ENCODE data around the gene BRI3BP.

Gene BRI3BP

DNA sequence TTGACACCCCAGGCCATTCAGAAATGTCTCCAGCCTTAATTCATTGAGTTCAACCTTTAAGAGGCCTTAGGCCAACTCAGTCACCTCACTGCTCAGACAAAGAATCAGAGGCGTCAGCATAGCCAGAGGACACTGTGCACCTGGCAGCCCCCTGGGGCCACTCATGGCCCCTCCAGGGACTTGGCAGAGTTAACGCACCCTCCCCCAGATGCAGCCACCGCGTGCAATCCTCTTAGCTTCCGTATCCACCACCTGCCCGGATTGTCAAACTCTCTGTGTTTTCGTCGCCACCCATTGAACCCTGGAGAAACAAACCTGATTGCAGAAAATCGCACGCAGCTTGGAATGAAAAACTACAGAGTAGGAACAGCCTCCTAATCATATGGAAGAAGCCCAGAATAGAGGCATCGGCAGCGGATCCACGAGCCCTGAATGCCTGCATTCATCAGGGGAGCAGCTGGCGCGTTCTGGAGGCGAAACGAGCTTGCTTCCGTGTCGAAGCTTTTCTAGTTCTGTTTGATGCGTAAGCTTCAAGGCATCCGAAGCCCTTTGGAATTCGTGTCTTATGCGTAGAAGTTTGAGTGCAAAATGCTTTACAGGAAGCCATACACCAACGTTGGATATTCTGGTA lies 22.4 kb downstream of the BRI3BP start:
- no peak for DNase-seq (ENCODE audit: extremely low read depth, insufficient read length)
- H3K4me3 ChIP-seq (replicated peaks; ENCODE audit: low read depth, low read length) = no peak overlapping the region
- TF ChIP-seq, protein P1, sequence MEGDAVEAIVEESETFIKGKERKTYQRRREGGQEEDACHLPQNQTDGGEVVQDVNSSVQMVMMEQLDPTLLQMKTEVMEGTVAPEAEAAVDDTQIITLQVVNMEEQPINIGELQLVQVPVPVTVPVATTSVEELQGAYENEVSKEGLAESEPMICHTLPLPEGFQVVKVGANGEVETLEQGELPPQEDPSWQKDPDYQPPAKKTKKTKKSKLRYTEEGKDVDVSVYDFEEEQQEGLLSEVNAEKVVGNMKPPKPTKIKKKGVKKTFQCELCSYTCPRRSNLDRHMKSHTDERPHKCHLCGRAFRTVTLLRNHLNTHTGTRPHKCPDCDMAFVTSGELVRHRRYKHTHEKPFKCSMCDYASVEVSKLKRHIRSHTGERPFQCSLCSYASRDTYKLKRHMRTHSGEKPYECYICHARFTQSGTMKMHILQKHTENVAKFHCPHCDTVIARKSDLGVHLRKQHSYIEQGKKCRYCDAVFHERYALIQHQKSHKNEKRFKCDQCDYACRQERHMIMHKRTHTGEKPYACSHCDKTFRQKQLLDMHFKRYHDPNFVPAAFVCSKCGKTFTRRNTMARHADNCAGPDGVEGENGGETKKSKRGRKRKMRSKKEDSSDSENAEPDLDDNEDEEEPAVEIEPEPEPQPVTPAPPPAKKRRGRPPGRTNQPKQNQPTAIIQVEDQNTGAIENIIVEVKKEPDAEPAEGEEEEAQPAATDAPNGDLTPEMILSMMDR (IDR thresholded peaks at IDR 0.05; ENCODE audit: insufficient read depth, low read length, poor library complexity, severe bottlenecking) = no peak
- H3K36me3 ChIP-seq (ENCODE audit: control insufficient read depth, insufficient read depth, low read length) = peaks cover 28% of the 10 kb centered on the region
- no peaks in the 10 kb centered on the region for H3K27me3 ChIP-seq (replicated peaks; ENCODE audit: control insufficient read depth, insufficient read depth, low read length)

DNA sequence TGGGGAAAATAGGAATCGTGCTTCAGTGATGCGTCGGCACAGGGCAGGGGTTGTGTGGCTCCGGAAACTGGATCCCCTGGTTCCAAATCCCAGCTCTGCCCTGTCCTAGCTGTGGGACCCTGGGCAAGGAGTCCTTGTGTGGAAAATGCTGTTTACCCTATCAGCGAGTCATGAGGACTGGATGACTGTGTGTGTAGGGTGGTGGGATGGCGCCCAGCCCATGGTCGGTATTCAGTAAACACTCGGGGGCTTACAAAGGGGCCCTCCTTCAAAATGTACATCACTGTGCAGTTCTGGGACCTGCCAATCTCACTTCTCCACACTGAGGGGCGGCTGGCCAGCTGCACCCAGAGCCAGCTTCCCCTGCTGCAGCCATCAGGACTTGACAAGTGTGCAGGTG lies 24.4 kb downstream of the BRI3BP start:
- H3K36me3 ChIP-seq (ENCODE audit: control insufficient read depth, insufficient read depth, low read length) = peaks cover 28% of the 10 kb centered on the region
- no peaks in the 10 kb centered on the region for H3K27me3 ChIP-seq (replicated peaks; ENCODE audit: control insufficient read depth, insufficient read depth, low read length)
- no peak overlapping the region for H3K4me3 ChIP-seq (replicated peaks; ENCODE audit: low read depth, low read length)
- TF ChIP-seq, protein P1 (IDR thresholded peaks at IDR 0.05; ENCODE audit: insufficient read depth, low read length, poor library complexity, severe bottlenecking) = no peak
- no peak for DNase-seq (ENCODE audit: extremely low read depth, insufficient read length)

DNA sequence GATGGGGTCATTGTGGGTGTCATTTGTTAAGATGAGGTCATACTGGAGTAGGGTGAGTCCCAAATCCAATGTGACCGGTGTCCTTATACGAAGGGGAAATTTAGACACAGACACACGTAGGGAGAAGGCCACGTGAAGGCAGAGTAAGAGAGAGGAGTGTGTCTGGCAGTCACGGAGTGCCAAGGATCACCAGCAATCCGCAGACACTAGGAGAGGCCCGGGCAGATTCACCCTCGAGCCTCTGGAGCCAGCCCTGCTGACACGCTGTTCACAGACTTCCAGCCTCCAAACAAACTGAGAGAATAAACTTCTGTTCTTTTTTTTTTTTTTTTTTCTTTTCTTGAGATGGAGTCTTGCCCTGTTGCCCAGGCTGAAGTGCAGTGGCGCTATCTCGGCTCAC lies 24.9 kb downstream of the BRI3BP start:
- TF ChIP-seq, protein P1 (IDR thresholded peaks at IDR 0.05; ENCODE audit: insufficient read depth, low read length, poor library complexity, severe bottlenecking) = no peak
- H3K27me3 ChIP-seq (replicated peaks; ENCODE audit: control insufficient read depth, insufficient read depth, low read length) = no peaks in the 10 kb centered on the region
- peaks cover 22% of the 10 kb centered on the region for H3K36me3 ChIP-seq (ENCODE audit: control insufficient read depth, insufficient read depth, low read length)
- H3K4me3 ChIP-seq (replicated peaks; ENCODE audit: low read depth, low read length) = no peak overlapping the region
- DNase-seq (ENCODE audit: extremely low read depth, insufficient read length) = no peak

DNA sequence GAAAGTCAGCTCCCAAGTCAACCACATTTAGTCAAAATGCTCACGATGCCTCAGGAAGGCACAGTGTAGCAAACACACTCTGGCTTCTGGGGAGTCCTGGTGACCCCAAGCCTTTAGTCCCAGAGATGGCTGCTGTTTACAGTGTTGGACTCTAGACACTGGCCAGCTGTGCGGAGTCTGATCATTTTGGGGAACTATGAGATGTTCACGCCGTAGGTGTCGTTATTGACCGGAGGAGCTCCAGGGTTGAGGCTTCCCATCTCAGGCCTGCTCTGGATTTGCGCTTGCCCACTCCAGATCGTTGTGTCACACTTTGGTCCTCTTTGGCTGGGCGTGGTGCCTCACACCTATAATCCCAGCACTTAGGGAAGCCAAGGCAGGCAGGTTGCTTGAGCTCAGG lies 27.7 kb downstream of the BRI3BP start:
- no peak overlapping the region for H3K4me3 ChIP-seq (replicated peaks; ENCODE audit: low read depth, low read length)
- TF ChIP-seq, protein P1 (IDR thresholded peaks at IDR 0.05; ENCODE audit: insufficient read depth, low read length, poor library complexity, severe bottlenecking) = no peak
- peaks cover 4% of the 10 kb centered on the region for H3K36me3 ChIP-seq (ENCODE audit: control insufficient read depth, insufficient read depth, low read length)
- no peaks in the 10 kb centered on the region for H3K27me3 ChIP-seq (replicated peaks; ENCODE audit: control insufficient read depth, insufficient read depth, low read length)
- DNase-seq (ENCODE audit: extremely low read depth, insufficient read length) = no peak

DNA sequence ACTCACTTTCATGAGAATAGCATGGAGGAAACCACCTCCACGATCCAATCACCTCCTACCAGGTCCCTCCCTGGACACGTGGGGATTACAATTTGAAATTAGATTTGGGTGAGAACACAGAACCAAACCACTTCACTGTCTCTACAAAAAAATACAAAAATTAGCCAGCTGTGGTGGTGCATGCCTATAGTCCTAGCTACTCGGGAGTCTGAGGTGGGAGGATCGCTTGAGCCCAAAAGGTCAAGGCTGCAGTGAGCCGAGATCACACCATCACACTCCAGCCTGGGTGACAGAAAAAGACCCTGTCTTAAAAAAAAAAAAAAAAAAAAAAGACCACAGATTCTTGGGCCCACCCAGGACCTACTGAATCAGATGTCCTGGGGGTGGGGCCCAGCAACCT lies 28.3 kb downstream of the BRI3BP start:
- Histone ChIP-seq H3K27me3 (replicated peaks; ENCODE audit: control insufficient read depth, insufficient read depth, low read length) (no peaks in the 10 kb centered on the region), H3K4me3 (replicated peaks; ENCODE audit: low read depth, low read length) (no peak overlapping the region), H3K36me3 (ENCODE audit: control insufficient read depth, insufficient read depth, low read length) (peaks cover 4% of the 10 kb centered on the region)
- no peak for DNase-seq (ENCODE audit: extremely low read depth, insufficient read length)
- TF ChIP-seq, protein P1 (IDR thresholded peaks at IDR 0.05; ENCODE audit: insufficient read depth, low read length, poor library complexity, severe bottlenecking) = no peak

DNA sequence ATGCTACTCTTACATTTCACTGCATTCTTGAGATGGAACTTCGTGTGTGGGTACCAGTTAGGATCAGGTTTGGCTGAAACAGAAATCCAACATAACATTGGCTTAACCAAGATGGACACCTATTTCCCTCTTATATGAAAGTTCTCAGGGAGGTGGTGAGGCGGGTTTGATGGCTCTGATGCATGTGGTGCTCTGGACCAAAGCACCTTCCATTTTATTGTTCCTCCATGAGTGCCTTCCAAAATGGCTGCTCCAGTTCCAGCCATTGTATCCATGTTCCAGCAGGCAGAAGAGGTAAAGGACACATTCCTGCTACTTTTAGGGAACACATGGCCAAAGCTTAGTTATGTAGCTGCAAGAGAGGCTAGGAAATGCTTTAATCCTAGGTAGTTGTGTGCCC lies 29.6 kb downstream of the BRI3BP start:
- peaks cover 2% of the 10 kb centered on the region for H3K36me3 ChIP-seq (ENCODE audit: control insufficient read depth, insufficient read depth, low read length)
- no peak for DNase-seq (ENCODE audit: extremely low read depth, insufficient read length)
- no peak overlapping the region for H3K4me3 ChIP-seq (replicated peaks; ENCODE audit: low read depth, low read length)
- H3K27me3 ChIP-seq (replicated peaks; ENCODE audit: control insufficient read depth, insufficient read depth, low read length) = no peaks in the 10 kb centered on the region
- TF ChIP-seq, protein P1 (IDR thresholded peaks at IDR 0.05; ENCODE audit: insufficient read depth, low read length, poor library complexity, severe bottlenecking) = no peak
